SK-N-SH (cell line): Measurements from ENCODE around the gene FAM221B. TPM values are rescaled to one million over a fixed set of nuclear protein-coding genes. Genes with fewer than 3 reads are reported as not detected.

ENCODE experiments used
- CTCF ChIA-PET: fragments of 300-600, 350-600 bp; formaldehyde crosslinking; extraction: SDS; loops from one replicate; lab custom pipeline; 2021; lab: Yijun Ruan, JAX
- POLR2A ChIA-PET: fragments of 350-600 bp; sonication (Branson Sonifier 250); formaldehyde crosslinking; extraction: SDS; loops from one replicate; lab custom pipeline; 2020; ENCODE audit warnings: antibody characterized with exemption, inconsistent platforms; lab: Yijun Ruan, JAX
- DNase-seq: peaks from one replicate; pipeline ENCODE4 v3.0.0; 2012
- H2AFZ ChIP-seq: fragments of 200-600 bp; sonication (generic); 2 replicates; pipeline ENCODE4 v1.8.1; 2016; ENCODE audit warnings: antibody characterized with exemption, mild to moderate bottlenecking, low read depth
- H3F3A ChIP-seq: fragments of 200-600 bp; sonication (generic); replicated peaks from 2 replicates; pipeline ENCODE3; 2016; ENCODE audit warnings: antibody characterized with exemption, mild to moderate bottlenecking; ENCODE audit not compliant: insufficient read depth
- H3K27ac ChIP-seq, 2 experiments: fragments of 200-500 bp in 1 of 2; fragments of 200-600 bp in 1 of 2; sonication (Bioruptor generic) in 1 of 2; sonication (generic), shearing (Covaris generic) in 1 of 2; 2 replicates each; pipeline versions ENCODE4 v1.5.1 to v1.6.1; 2014 to 2016; ENCODE audit warnings: low read depth in 2 of 2, inconsistent platforms in 1 of 2, low read length in 1 of 2, mild to moderate bottlenecking in 1 of 2, mixed read lengths in 1 of 2
- H3K27me3 ChIP-seq: fragments of 200-600 bp; sonication (generic), shearing (Covaris generic); 2 replicates; pipeline ENCODE4 v1.6.1; 2016; ENCODE audit warnings: mixed run types; ENCODE audit not compliant: insufficient read depth
- H3K36me3 ChIP-seq, 2 experiments: fragments of 200-500 bp in 1 of 2; fragments of 200-600 bp in 1 of 2; sonication (Bioruptor generic) in 1 of 2; sonication (generic) in 1 of 2; replicated peaks in 1 of 2; 2 replicates each; pipeline versions ENCODE3 to v1.5.1; 2014 to 2016; ENCODE audit warnings: low read length in 1 of 2, mild to moderate bottlenecking in 1 of 2; ENCODE audit not compliant: insufficient read depth in 2 of 2, control insufficient read depth in 1 of 2
- H3K4me1 ChIP-seq, 2 experiments: fragments of 200-500 bp in 1 of 2; fragments of 200-600 bp in 1 of 2; sonication (Bioruptor generic) in 1 of 2; sonication (generic), shearing (Covaris generic) in 1 of 2; 2 replicates each; pipeline versions ENCODE4 v1.5.1 to v1.6.1; 2014 to 2016; ENCODE audit warnings: low read depth in 1 of 2, low read length in 1 of 2, mixed run types in 1 of 2; ENCODE audit not compliant: insufficient read depth in 2 of 2, control insufficient read depth in 1 of 2
- H3K4me2 ChIP-seq: fragments of 200-600 bp; sonication (generic), shearing (Covaris generic); 2 replicates; pipeline ENCODE4 v1.6.1; 2017; ENCODE audit warnings: mixed run types
- H3K4me3 ChIP-seq, 2 experiments: fragments of 200-500 bp in 1 of 2; fragments of 200-600 bp in 1 of 2; sonication (Bioruptor generic) in 1 of 2; sonication (generic), shearing (Covaris generic) in 1 of 2; 2 replicates each; pipeline versions ENCODE4 v1.5.1 to v1.8.1; 2014 to 2016; ENCODE audit warnings: low read depth in 2 of 2, inconsistent platforms in 1 of 2, low read length in 1 of 2, mild to moderate bottlenecking in 1 of 2, mixed read lengths in 1 of 2, moderate library complexity in 1 of 2
- H3K79me2 ChIP-seq: fragments of 200-600 bp; sonication (generic); 2 replicates; pipeline ENCODE4 v1.8.1; 2017; ENCODE audit warnings: mild to moderate bottlenecking; ENCODE audit not compliant: insufficient read depth
- H3K9ac ChIP-seq: fragments of 200-600 bp; sonication (generic); 2 replicates; pipeline ENCODE4 v1.6.1; 2017; ENCODE audit warnings: mixed run types
- H3K9me2 ChIP-seq: fragments of 200-600 bp; sonication (generic); 2 replicates; pipeline ENCODE4 v1.6.1; 2017; ENCODE audit warnings: mixed run types
- H3K9me3 ChIP-seq: fragments of 200-600 bp; sonication (generic); 2 replicates; pipeline ENCODE4 v1.6.1; 2017; ENCODE audit warnings: mixed run types, mild to moderate bottlenecking, moderate library complexity
- H4K20me1 ChIP-seq: fragments of 200-600 bp; sonication (generic); 2 replicates; pipeline ENCODE4 v1.6.1; 2017; ENCODE audit warnings: mild to moderate bottlenecking, mixed run types; ENCODE audit not compliant: insufficient read depth
- CHD2 ChIP-seq: fragments of 150-350 bp; IDR thresholded peaks from 2 replicates; pipeline ENCODE4 v1.6.1; 2018; ENCODE audit warnings: low read length; ENCODE audit not compliant: partially characterized antibody
- CTCF ChIP-seq: fragments of 200-600 bp; sonication (generic); IDR thresholded peaks from 2 replicates; pipeline ENCODE4 v1.6.1; 2017; ENCODE audit warnings: antibody characterized with exemption, mild to moderate bottlenecking, moderate library complexity
- ELF1 ChIP-seq: IDR thresholded peaks from 2 replicates; pipeline ENCODE4 v1.4.0; 2012
- EZH2phosphoT487 ChIP-seq: fragments of 200-600 bp; sonication (generic); IDR thresholded peaks from 2 replicates; pipeline ENCODE4 v1.6.1; 2017; ENCODE audit warnings: low read depth, mixed run types, mild to moderate bottlenecking, antibody characterized with exemption, moderate library complexity, borderline replicate concordance
- FOSL2 ChIP-seq: IDR thresholded peaks from 2 replicates; pipeline ENCODE4 v1.4.0; 2012; ENCODE audit warnings: low read depth, mild to moderate bottlenecking, moderate library complexity, borderline replicate concordance
- FOXJ3 ChIP-seq: sonication (generic); formaldehyde crosslinking; IDR thresholded peaks from 2 replicates; pipeline ENCODE4 v1.5.1; 2020; ENCODE audit warnings: mild to moderate bottlenecking, missing genetic modification reagents
- FOXM1 ChIP-seq: IDR thresholded peaks from 2 replicates; pipeline ENCODE4 v1.4.0; 2012; ENCODE audit warnings: low read depth, mild to moderate bottlenecking
- GATA2 ChIP-seq: sonication (generic); formaldehyde crosslinking; IDR thresholded peaks from 2 replicates; pipeline ENCODE4 v1.5.0; 2020; ENCODE audit warnings: mild to moderate bottlenecking, missing genetic modification reagents
- IRF3 ChIP-seq: fragments of 150-350 bp; IDR thresholded peaks from 2 replicates; pipeline ENCODE4 v1.6.1; 2016; ENCODE audit warnings: mild to moderate bottlenecking, low read depth, low read length
- MAX ChIP-seq: IDR thresholded peaks from 2 replicates; pipeline ENCODE4 v1.4.0; 2012; ENCODE audit warnings: low read depth
- MEF2A ChIP-seq: IDR thresholded peaks from 2 replicates; pipeline ENCODE4 v1.4.0; 2012; ENCODE audit warnings: low read depth, borderline replicate concordance
- NFIC ChIP-seq: IDR thresholded peaks from 2 replicates; pipeline ENCODE4 v1.4.0; 2012; ENCODE audit warnings: borderline replicate concordance
- NRF1 ChIP-seq: IDR thresholded peaks from 2 replicates; pipeline ENCODE4 v1.6.1; 2012; ENCODE audit warnings: low read depth, mild to moderate bottlenecking, low read length
- POLR2AphosphoS5 ChIP-seq: IDR thresholded peaks from 2 replicates; pipeline ENCODE4 v1.6.1; 2012; ENCODE audit warnings: low read depth, low read length
- RAD21 ChIP-seq: IDR thresholded peaks from 2 replicates; pipeline ENCODE4 v1.6.1; 2012; ENCODE audit warnings: mild to moderate bottlenecking, low read length
- RXRA ChIP-seq: IDR thresholded peaks from 2 replicates; pipeline ENCODE4 v1.4.0; 2012; ENCODE audit warnings: low read depth, mild to moderate bottlenecking, borderline replicate concordance
- YY1 ChIP-seq: IDR thresholded peaks from 2 replicates; pipeline ENCODE4 v1.4.0; 2012; ENCODE audit warnings: low read depth, mild to moderate bottlenecking
- ZBTB33 ChIP-seq: IDR thresholded peaks from 2 replicates; pipeline ENCODE4 v1.4.0; 2012; ENCODE audit warnings: low read depth, borderline replicate concordance
- WGBS: methylation state at CpG from one replicate; pipeline ENCODE4 v1.1.6; 2017; ENCODE audit warnings: low lambda C conversion rate; 5-methylcytosine and 5-hydroxymethylcytosine counted together
- polyA plus RNA-seq, 3 experiments: library from polyadenylated mRNA; depleted of rRNA; stranded (reverse); fragments of >200 nt; gene quantifications; 2 replicates each; pipeline ENCODE4 v1.2.3, GENCODE V29; 2012
- TF ChIP-seq, protein P1 (sequence below): IDR thresholded peaks from 2 replicates; pipeline ENCODE4 v1.6.1; 2012; ENCODE audit warnings: mild to moderate bottlenecking, low read depth, low read length, moderate library complexity
- TF ChIP-seq, protein P2 (sequence below): fragments of 150-350 bp; IDR thresholded peaks from 2 replicates; pipeline ENCODE4 v1.6.1; 2017; ENCODE audit warnings: antibody characterized with exemption, low read length, low read depth, borderline replicate concordance

FAM221B gene
- polyA plus RNA-seq, 1 of the 3 experiments (the other 2 are of a cell fraction): not detected

DNA sequence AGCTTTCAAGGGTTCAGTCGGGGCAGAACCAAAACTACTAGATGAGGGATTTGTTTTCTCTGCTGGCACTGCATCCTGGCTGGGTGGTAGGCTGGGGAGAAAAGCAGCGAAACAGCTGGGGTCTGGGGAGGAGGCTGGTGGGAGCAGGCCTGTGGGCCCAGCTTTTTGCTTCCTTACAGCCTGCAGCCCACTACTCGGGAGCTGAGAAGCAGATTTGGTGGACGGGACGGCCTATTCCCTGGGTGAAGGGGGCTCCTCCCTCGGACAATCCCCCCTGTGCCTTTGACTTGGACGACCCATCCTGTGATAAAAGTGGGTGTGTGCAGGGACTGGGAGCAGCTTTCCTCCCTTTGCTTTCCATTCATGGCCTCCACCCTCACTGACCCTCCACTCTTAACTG lies 28.0 kb downstream of the FAM221B start:
- H3K9ac ChIP-seq: no peak overlapping the region
- 92% methylated on average over 3 of the region's 7 CpGs for WGBS
- H4K20me1 ChIP-seq: no peaks in the 10 kb centered on the region
- no peak overlapping the region for H2AFZ ChIP-seq
- H3F3A ChIP-seq: peaks cover 13% of the 10 kb centered on the region
- CTCF ChIA-PET: interaction anchor here (0.6 to 2.2 kb wide), 6 partner anchors 10 to 931 kb away, joined by 3 to 13 read pairs (median 4); partner anchors contain the start of gene SPAG8
- POLR2A ChIA-PET: no interaction called here
- TF ChIP-seq NRF1 (no peak), FOXM1 (no peak), IRF3 (no peak), ELF1 (no peak), FOXJ3 (no peak), CHD2 (no peak), CTCF (no peak), ZBTB33 (no peak), RXRA (no peak), POLR2AphosphoS5 (no peak), RAD21 (no peak), MAX (no peak), EZH2phosphoT487 (no peak), YY1 (no peak), GATA2 (CRISPR knock-in tag) (no peak), NFIC (no peak), FOSL2 (no peak), MEF2A (no peak)
- TF ChIP-seq, protein P1, sequence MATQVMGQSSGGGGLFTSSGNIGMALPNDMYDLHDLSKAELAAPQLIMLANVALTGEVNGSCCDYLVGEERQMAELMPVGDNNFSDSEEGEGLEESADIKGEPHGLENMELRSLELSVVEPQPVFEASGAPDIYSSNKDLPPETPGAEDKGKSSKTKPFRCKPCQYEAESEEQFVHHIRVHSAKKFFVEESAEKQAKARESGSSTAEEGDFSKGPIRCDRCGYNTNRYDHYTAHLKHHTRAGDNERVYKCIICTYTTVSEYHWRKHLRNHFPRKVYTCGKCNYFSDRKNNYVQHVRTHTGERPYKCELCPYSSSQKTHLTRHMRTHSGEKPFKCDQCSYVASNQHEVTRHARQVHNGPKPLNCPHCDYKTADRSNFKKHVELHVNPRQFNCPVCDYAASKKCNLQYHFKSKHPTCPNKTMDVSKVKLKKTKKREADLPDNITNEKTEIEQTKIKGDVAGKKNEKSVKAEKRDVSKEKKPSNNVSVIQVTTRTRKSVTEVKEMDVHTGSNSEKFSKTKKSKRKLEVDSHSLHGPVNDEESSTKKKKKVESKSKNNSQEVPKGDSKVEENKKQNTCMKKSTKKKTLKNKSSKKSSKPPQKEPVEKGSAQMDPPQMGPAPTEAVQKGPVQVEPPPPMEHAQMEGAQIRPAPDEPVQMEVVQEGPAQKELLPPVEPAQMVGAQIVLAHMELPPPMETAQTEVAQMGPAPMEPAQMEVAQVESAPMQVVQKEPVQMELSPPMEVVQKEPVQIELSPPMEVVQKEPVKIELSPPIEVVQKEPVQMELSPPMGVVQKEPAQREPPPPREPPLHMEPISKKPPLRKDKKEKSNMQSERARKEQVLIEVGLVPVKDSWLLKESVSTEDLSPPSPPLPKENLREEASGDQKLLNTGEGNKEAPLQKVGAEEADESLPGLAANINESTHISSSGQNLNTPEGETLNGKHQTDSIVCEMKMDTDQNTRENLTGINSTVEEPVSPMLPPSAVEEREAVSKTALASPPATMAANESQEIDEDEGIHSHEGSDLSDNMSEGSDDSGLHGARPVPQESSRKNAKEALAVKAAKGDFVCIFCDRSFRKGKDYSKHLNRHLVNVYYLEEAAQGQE: no peak
- TF ChIP-seq, protein P2, sequence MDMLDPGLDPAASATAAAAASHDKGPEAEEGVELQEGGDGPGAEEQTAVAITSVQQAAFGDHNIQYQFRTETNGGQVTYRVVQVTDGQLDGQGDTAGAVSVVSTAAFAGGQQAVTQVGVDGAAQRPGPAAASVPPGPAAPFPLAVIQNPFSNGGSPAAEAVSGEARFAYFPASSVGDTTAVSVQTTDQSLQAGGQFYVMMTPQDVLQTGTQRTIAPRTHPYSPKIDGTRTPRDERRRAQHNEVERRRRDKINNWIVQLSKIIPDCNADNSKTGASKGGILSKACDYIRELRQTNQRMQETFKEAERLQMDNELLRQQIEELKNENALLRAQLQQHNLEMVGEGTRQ: no peak
- H3K4me2 ChIP-seq: no peak overlapping the region
- no peak overlapping the region for H3K4me3 ChIP-seq
- no peaks in the 10 kb centered on the region for H3K79me2 ChIP-seq
- H3K9me3 ChIP-seq: no peaks in the 10 kb centered on the region
- peaks cover 0 to 25% of the 10 kb centered on the region in 2 experiments for H3K36me3 ChIP-seq
- no peaks in the 10 kb centered on the region for H3K27me3 ChIP-seq
- no peak overlapping the region for H3K27ac ChIP-seq
- no peak for DNase-seq
- no peaks in the 10 kb centered on the region for H3K9me2 ChIP-seq
- H3K4me1 ChIP-seq: peaks cover 0 to 9% of the 10 kb centered on the region in 2 experiments; a peak in 2 of 4 replicates
